Trophoblast cell (in vitro differentiated cells and primary cell): ENCODE data around the gene IL1R1.
A peak's percentile ranks its signal among the peaks of the same experiment; 100 is the strongest.

ENCODE experiments used
- DNase-seq, 2 donors: peaks; one replicate each; pipeline ENCODE4 v3.0.0-alpha.2; 2016
- H2AFZ ChIP-seq: 2 replicates; pipeline ENCODE4 v1.6.1; 2013; ENCODE audit warnings: low read length, moderate library complexity, mild to moderate bottlenecking; ENCODE audit not compliant: insufficient read depth, poor library complexity
- H2AK5ac ChIP-seq: 2 replicates; pipeline ENCODE4 v1.6.1; 2013; ENCODE audit warnings: mild to moderate bottlenecking, low read length
- H2BK120ac ChIP-seq: 2 replicates; pipeline ENCODE4 v1.6.1; 2013; ENCODE audit warnings: low read length, mild to moderate bottlenecking, moderate library complexity; ENCODE audit not compliant: insufficient read depth, poor library complexity
- H2BK12ac ChIP-seq: 2 replicates; pipeline ENCODE4 v1.6.1; 2013; ENCODE audit warnings: mild to moderate bottlenecking, low read length, moderate library complexity
- H2BK5ac ChIP-seq: 2 replicates; pipeline ENCODE4 v1.6.1; 2013; ENCODE audit warnings: low read length, low read depth, moderate library complexity, mild to moderate bottlenecking; ENCODE audit not compliant: poor library complexity
- H3K14ac ChIP-seq: 2 replicates; pipeline ENCODE4 v1.6.1; 2013; ENCODE audit warnings: mild to moderate bottlenecking, low read length
- H3K18ac ChIP-seq: 2 replicates; pipeline ENCODE4 v1.6.1; 2013; ENCODE audit warnings: mild to moderate bottlenecking, low read length
- H3K23ac ChIP-seq: 2 replicates; pipeline ENCODE4 v1.6.1; 2013; ENCODE audit warnings: low read length
- H3K27ac ChIP-seq: 2 replicates; pipeline ENCODE4 v1.5.1; 2013; ENCODE audit warnings: low read depth, mild to moderate bottlenecking, inconsistent platforms, low read length, moderate library complexity
- H3K27me3 ChIP-seq: 2 replicates; pipeline ENCODE4 v1.6.1; 2013; ENCODE audit warnings: inconsistent platforms, mild to moderate bottlenecking, low read length, moderate library complexity; ENCODE audit not compliant: insufficient read depth
- H3K36me3 ChIP-seq, 2 experiments: 1 replicate in 1 of 2; 2 replicates in 1 of 2; pipeline ENCODE4 v1.6.1; 2013; ENCODE audit warnings: low read length in 2 of 2, mild to moderate bottlenecking in 2 of 2, moderate library complexity in 1 of 2; ENCODE audit not compliant: insufficient read depth in 2 of 2, control insufficient read depth in 1 of 2
- H3K4ac ChIP-seq: 2 replicates; pipeline ENCODE4 v1.6.1; 2013; ENCODE audit warnings: low read depth, mild to moderate bottlenecking, low read length, moderate library complexity
- H3K4me1 ChIP-seq, 2 experiments: 1 replicate in 1 of 2; 2 replicates in 1 of 2; pipeline ENCODE4 v1.6.1; 2013; ENCODE audit warnings: low read length in 2 of 2, mild to moderate bottlenecking in 2 of 2, moderate library complexity in 1 of 2; ENCODE audit not compliant: insufficient read depth in 2 of 2, control insufficient read depth in 1 of 2
- H3K4me2 ChIP-seq: 2 replicates; pipeline ENCODE4 v1.6.1; 2013; ENCODE audit warnings: inconsistent platforms, mild to moderate bottlenecking, low read length, moderate library complexity
- H3K4me3 ChIP-seq: 2 replicates; pipeline ENCODE4 v1.5.1; 2013; ENCODE audit warnings: mild to moderate bottlenecking, low read depth, low read length, inconsistent platforms
- H3K79me1 ChIP-seq: one replicate; pipeline ENCODE4 v1.6.1; 2013; ENCODE audit warnings: low read length
- H3K79me2 ChIP-seq: 2 replicates; pipeline ENCODE4 v1.6.1; 2013; ENCODE audit warnings: low read length, mild to moderate bottlenecking; ENCODE audit not compliant: control insufficient read depth, insufficient read depth, poor library complexity
- H3K9ac ChIP-seq: 2 replicates; pipeline ENCODE4 v1.6.1; 2013; ENCODE audit warnings: mild to moderate bottlenecking, low read length
- H3K9me3 ChIP-seq: 2 replicates; pipeline ENCODE4 v1.6.1; 2013; ENCODE audit warnings: low read depth, mild to moderate bottlenecking, control low read depth, inconsistent platforms, low read length; ENCODE audit not compliant: insufficient read depth
- H4K12ac ChIP-seq: 2 replicates; pipeline ENCODE4 v1.6.1; 2013; ENCODE audit warnings: low read depth, mild to moderate bottlenecking, low read length, moderate library complexity
- H4K8ac ChIP-seq: 2 replicates; pipeline ENCODE4 v1.6.1; 2013; ENCODE audit warnings: low read depth, mild to moderate bottlenecking, low read length, moderate library complexity
- H4K91ac ChIP-seq: one replicate; pipeline ENCODE4 v1.6.1; 2013; ENCODE audit warnings: low read depth, mild to moderate bottlenecking, low read length, moderate library complexity
- WGBS: extraction: QIAGEN DNeasy Blood & Tissue Kit; methylation state at CpG from one replicate; pipeline ENCODE4 v1.1.7; 2013; ENCODE audit warnings: missing lambda C conversion rate; ENCODE audit not compliant: insufficient read length, insufficient coverage; ENCODE audit errors: extremely low coverage; 5-methylcytosine and 5-hydroxymethylcytosine counted together

IL1R1 gene

DNA sequence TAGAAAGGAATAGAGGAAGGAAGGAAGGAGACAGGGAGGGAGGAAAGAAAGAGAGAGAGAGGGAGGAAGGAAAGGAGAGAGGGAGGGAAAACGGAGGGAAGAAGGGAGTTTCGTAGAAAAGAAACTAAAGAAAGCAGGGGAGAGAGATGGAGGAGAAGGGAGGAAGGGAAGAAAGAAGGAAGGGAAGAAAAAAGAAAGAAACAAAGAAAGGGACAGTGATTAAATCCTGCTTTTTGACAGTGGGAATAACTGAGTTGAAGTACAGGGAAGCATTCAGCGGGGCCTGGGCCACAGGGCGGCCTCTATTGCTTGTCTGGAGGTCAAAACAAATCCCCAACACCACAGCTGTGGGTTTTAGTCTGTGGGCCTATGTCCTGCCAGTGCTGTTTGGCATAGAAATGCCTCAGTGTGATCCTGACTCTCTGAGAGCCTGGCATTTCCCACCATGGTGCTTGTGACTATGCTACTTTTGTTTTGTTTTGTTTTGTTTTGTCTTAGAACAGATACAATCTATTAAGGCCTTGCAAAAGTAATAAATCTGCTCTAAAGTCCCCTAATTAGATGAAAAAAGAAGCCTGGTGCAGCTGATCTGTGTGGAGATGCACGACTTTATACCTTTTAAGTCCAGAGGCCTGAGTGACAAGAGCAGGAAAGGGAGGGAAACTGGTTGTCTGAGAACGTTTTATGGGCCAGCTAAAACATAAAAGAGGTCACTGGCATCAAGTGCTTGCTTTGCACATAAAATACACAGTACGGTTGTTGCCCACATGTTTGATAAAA lies 84.3 kb downstream of the IL1R1 start:
- Histone ChIP-seq H3K27me3 (no peaks in the 10 kb centered on the region), H2BK12ac (peak overlapping the region; percentile 78), H3K9ac (no peak overlapping the region), H3K79me2 (no peaks in the 10 kb centered on the region), H3K4ac (no peak overlapping the region), H3K4me2 (no peak overlapping the region), H3K14ac (no peak overlapping the region), H4K91ac (no peak overlapping the region), H3K23ac (no peak overlapping the region), H2BK120ac (peak overlapping the region; percentile 41), H3K79me1 (peaks cover 6% of the 10 kb centered on the region), H3K9me3 (peaks cover 2% of the 10 kb centered on the region), H2AFZ (peak overlapping the region; percentile 23), H3K4me1 (peaks cover 9 to 13% of the 10 kb centered on the region in 2 experiments), H2BK5ac (peak overlapping the region; percentile 21), H3K36me3 (no peaks in the 10 kb centered on the region), H4K12ac (no peak overlapping the region), H4K8ac (peak overlapping the region; percentile 42), H3K4me3 (no peak overlapping the region), H2AK5ac (no peak overlapping the region), H3K18ac (no peak overlapping the region), H3K27ac (peak overlapping the region; percentile 87)
- 100% methylated on average over 2 of the region's 7 CpGs for WGBS
- DNase-seq: no peak

- H3K23ac ChIP-seq: no peak overlapping the region
- H3K4me2 ChIP-seq: no peak overlapping the region
- peak overlapping the region; percentile 52 for H2BK5ac ChIP-seq
- H3K14ac ChIP-seq: no peak overlapping the region
- H3K4ac ChIP-seq: no peak overlapping the region
- no peak overlapping the region for H2AFZ ChIP-seq
- no peaks in the 10 kb centered on the region for H3K36me3 ChIP-seq
- H2BK12ac ChIP-seq: peak overlapping the region; percentile 42
- no peak overlapping the region for H2BK120ac ChIP-seq
- H3K79me2 ChIP-seq: no peaks in the 10 kb centered on the region
- H3K18ac ChIP-seq: no peak overlapping the region
- H3K4me3 ChIP-seq: no peak overlapping the region
- H4K12ac ChIP-seq: no peak overlapping the region
- H3K9me3 ChIP-seq: peaks cover 2% of the 10 kb centered on the region
- H4K8ac ChIP-seq: no peak overlapping the region
- H3K9ac ChIP-seq: no peak overlapping the region
- no peak for DNase-seq
- peaks cover 6% of the 10 kb centered on the region for H3K79me1 ChIP-seq
- H3K27me3 ChIP-seq: no peaks in the 10 kb centered on the region
- H3K27ac ChIP-seq: no peak overlapping the region
- WGBS: no CpG with 5 or more reads among the region's 6 CpGs
- peaks cover 9 to 13% of the 10 kb centered on the region in 2 experiments for H3K4me1 ChIP-seq
- no peak overlapping the region for H4K91ac ChIP-seq
- H2AK5ac ChIP-seq: no peak overlapping the region
These were observed 86.7 kb downstream of the IL1R1 start for GRCh38 chr2:102229141-102229769.
